GM23248 (cell line): ENCODE data around the gene RERE. TPM values are rescaled to one million over a fixed set of nuclear protein-coding genes. Genes with fewer than 3 reads are reported as not detected.

Source experiments
- DNase-seq: peaks from one replicate; pipeline ENCODE4 v3.0.0-alpha.2; 2015
- H2AFZ ChIP-seq: fragments of 200-600 bp; sonication (generic); 2 replicates; pipeline ENCODE4 v1.6.1; 2016; ENCODE audit warnings: antibody characterized with exemption
- H3F3A ChIP-seq: fragments of 200-600 bp; sonication (generic); 2 replicates; pipeline ENCODE4 v1.6.1; 2016; ENCODE audit warnings: mild to moderate bottlenecking, antibody characterized with exemption, mixed run types; ENCODE audit not compliant: insufficient read depth
- H3K27ac ChIP-seq: fragments of 200-600 bp; sonication (generic); 2 replicates; pipeline ENCODE4 v1.5.1; 2016; ENCODE audit warnings: mild to moderate bottlenecking
- H3K27me3 ChIP-seq: fragments of 200-600 bp; sonication (generic); replicated peaks from 2 replicates; pipeline ENCODE4 v1.6.1; 2016; ENCODE audit warnings: mild to moderate bottlenecking; ENCODE audit not compliant: insufficient read depth
- H3K36me3 ChIP-seq: fragments of 200-600 bp; sonication (generic); 2 replicates; pipeline ENCODE4 v1.6.1; 2016; ENCODE audit warnings: low read depth, mild to moderate bottlenecking
- H3K4me1 ChIP-seq: fragments of 200-600 bp; sonication (generic); 2 replicates; pipeline ENCODE4 v1.6.1; 2016; ENCODE audit warnings: mild to moderate bottlenecking; ENCODE audit not compliant: insufficient read depth
- H3K4me2 ChIP-seq: fragments of 200-600 bp; sonication (generic); one replicate; pipeline ENCODE4 v1.6.1; 2016; ENCODE audit warnings: mild to moderate bottlenecking; ENCODE audit not compliant: unreplicated experiment
- H3K4me3 ChIP-seq: fragments of 200-600 bp; sonication (generic); 2 replicates; pipeline ENCODE4 v1.5.1; 2016; ENCODE audit warnings: mild to moderate bottlenecking
- H3K79me2 ChIP-seq: fragments of 200-600 bp; sonication (generic); 2 replicates; pipeline ENCODE4 v1.6.1; 2016; ENCODE audit warnings: mild to moderate bottlenecking; ENCODE audit not compliant: insufficient read depth
- H3K9ac ChIP-seq: fragments of 200-600 bp; sonication (generic); 2 replicates; pipeline ENCODE4 v1.6.1; 2016; ENCODE audit warnings: mild to moderate bottlenecking
- H3K9me2 ChIP-seq: fragments of 200-600 bp; sonication (generic); 2 replicates; pipeline ENCODE4 v1.6.1; 2016; ENCODE audit warnings: mixed run types, mild to moderate bottlenecking, moderate library complexity; ENCODE audit not compliant: insufficient read depth
- H3K9me3 ChIP-seq: fragments of 200-600 bp; sonication (generic); one replicate; pipeline ENCODE4 v1.6.1; 2017; ENCODE audit warnings: low read depth
- H4K20me1 ChIP-seq: fragments of 200-600 bp; sonication (generic); 2 replicates; pipeline ENCODE4 v1.6.0; 2016; ENCODE audit not compliant: insufficient read depth
- EZH2 ChIP-seq: fragments of 200-600 bp; sonication (generic); IDR thresholded peaks from 2 replicates; pipeline ENCODE4 v1.6.1; 2018; ENCODE audit warnings: antibody characterized with exemption, mild to moderate bottlenecking; ENCODE audit not compliant: insufficient read depth, poor library complexity, severe bottlenecking
- EZH2phosphoT487 ChIP-seq: fragments of 200-600 bp; sonication (generic); IDR thresholded peaks from 2 replicates; pipeline ENCODE4 v1.6.1; 2018; ENCODE audit warnings: antibody characterized with exemption, moderate library complexity, mild to moderate bottlenecking, low read depth; ENCODE audit not compliant: insufficient read depth
- WGBS, 2 experiments: methylation state at CpG; one replicate each; pipeline ENCODE4 v1.1.6; 2015 to 2017; ENCODE audit warnings: low lambda C conversion rate in 2 of 2, low coverage in 1 of 2; ENCODE audit errors: missing lambda C conversion rate in 2 of 2; 5-methylcytosine and 5-hydroxymethylcytosine counted together
- in situ Hi-C: fragments of 300-500 bp; cut with MboI; formaldehyde crosslinking; loops from 2 replicates; pipeline ENCODE4 v1.15.0; 2020
- polyA plus RNA-seq: library from polyadenylated mRNA; unstranded; fragments of >200 nt; fragmentation: Nextera tagmentation; extraction: Ambion mirVana; gene quantifications from 2 replicates; pipeline ENCODE4 v1.2.1, GENCODE V29; 2016
- total RNA-seq: library from RNA; depleted of rRNA; stranded (reverse); fragments of >200 nt; shearing (Covaris generic); gene quantifications from 2 replicates; pipeline ENCODE4 v1.2.3, GENCODE V29; 2014

Gene RERE
- total and polyA plus RNA-seq, 2 experiments from 2014 or later: 26.0 to 26.2 TPM

DNA sequence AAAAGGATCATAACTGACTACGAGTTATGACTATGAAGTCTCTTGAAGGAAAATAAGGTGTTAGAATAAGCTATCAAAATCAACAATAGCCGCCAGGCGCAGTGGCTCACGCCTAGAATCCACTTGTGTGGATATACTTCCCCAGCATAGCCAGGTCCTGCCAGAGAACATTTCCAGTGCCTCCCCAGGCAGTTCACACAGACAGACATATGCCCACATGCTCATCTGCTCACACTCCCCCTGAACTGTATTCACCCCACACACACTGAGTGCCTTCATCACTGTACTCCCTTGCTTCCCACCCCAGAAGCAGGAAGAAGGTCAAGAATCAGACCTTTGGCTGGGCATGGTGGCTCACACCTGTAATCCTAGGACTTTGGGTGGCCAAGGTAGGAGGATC, 6.5 kb downstream of the RERE start:
- Histone ChIP-seq H3K79me2 (peaks cover 94% of the 10 kb centered on the region), H3K36me3 (no peaks in the 10 kb centered on the region), H3K9ac (no peak overlapping the region), H3K27ac (no peak overlapping the region), H3K4me3 (no peak overlapping the region), H2AFZ (no peak overlapping the region), H3K4me1 (peaks cover 37% of the 10 kb centered on the region), H3K9me2 (no peaks in the 10 kb centered on the region), H4K20me1 (no peaks in the 10 kb centered on the region), H3K4me2 (no peak overlapping the region), H3F3A (0 out of 2 replicates have a peak, but pooled peaks cover 10% of the 10 kb centered on the region), H3K27me3 (no peaks in the 10 kb centered on the region), H3K9me3 (no peaks in the 10 kb centered on the region)
- WGBS, 2 experiments: 96% methylated on average over 4 of the region's 4 CpGs
- DNase-seq: no peak
- in situ Hi-C loops: no loop called here
- TF ChIP-seq EZH2 (no peak), EZH2phosphoT487 (no peak)

DNA sequence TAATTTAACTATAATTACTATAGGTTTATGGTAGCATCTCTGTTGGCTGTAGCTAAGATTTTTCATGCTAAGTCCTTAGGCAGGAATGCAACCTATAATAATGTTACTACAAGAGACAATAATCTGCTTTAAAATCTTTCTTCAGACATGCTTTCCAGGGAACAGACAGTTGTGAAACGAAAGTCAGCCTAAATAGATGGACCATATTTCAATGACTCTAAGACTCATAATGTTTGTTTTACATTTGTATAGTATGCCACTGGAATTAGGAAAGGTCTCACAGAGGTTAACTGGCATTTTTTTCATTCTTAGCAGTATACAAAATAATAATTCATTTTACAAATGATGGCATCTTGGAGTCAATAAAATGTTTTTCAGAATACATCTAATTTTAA, 8.1 kb downstream of the RERE start:
- Histone ChIP-seq H3K9me3 (no peaks in the 10 kb centered on the region), H3K4me3 (no peak overlapping the region), H3K36me3 (no peaks in the 10 kb centered on the region), H3K9me2 (no peaks in the 10 kb centered on the region), H2AFZ (no peak overlapping the region), H3K4me1 (peaks cover 23% of the 10 kb centered on the region), H3K9ac (no peak overlapping the region), H3K4me2 (no peak overlapping the region), H3K27ac (no peak overlapping the region), H3K79me2 (peaks cover 79% of the 10 kb centered on the region), H3F3A (no peaks in the 10 kb centered on the region), H3K27me3 (no peaks in the 10 kb centered on the region), H4K20me1 (no peaks in the 10 kb centered on the region)
- DNase-seq: no peak
- in situ Hi-C loops: no loop called here
- WGBS, 2 experiments: 46 to 54% methylated on average over 1 of the region's 1 CpG
- TF ChIP-seq EZH2 (no peak), EZH2phosphoT487 (no peak)

- WGBS, 2 experiments: 89 to 92% methylated on average over 8 of the region's 8 CpGs
- Histone ChIP-seq H3K9me2 (no peaks in the 10 kb centered on the region), H3K4me2 (no peak overlapping the region), H3F3A (no peaks in the 10 kb centered on the region), H2AFZ (no peak overlapping the region), H3K9ac (no peak overlapping the region), H3K4me3 (no peak overlapping the region), H3K36me3 (no peaks in the 10 kb centered on the region), H3K27ac (no peak overlapping the region), H4K20me1 (no peaks in the 10 kb centered on the region), H3K27me3 (no peaks in the 10 kb centered on the region), H3K4me1 (peaks cover 6% of the 10 kb centered on the region; the same call in 1 of the 2 replicates), H3K9me3 (no peaks in the 10 kb centered on the region), H3K79me2 (peaks cover 56% of the 10 kb centered on the region)
- DNase-seq: no peak
- in situ Hi-C loops: no loop called here
- TF ChIP-seq EZH2phosphoT487: no peak
- no peak for TF ChIP-seq EZH2
Measured at GRCh38 chr1:8807004-8807403, 10.4 kb downstream of the RERE start.

DNA sequence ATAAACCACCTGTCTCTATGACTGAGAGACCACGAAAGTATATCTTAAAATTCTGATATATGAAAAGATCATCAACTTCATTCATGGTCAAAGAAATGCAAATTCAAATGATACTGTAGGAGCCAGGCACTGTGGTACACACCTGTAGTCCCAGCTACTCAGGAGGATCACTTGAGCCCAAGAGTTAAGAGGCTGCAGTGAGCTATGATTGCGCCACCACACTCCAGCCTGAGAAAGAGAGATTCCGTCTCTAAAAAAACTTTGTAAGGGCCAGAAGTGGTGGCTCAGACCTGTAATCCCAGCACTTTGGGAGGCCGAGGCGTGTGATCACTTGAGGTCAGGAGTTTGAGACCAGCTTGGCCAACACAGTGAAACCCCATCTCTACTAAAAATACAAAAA, 17.0 kb downstream of the RERE start:
- TF ChIP-seq EZH2phosphoT487: no peak
- no peak for TF ChIP-seq EZH2
- no peak overlapping the region for H2AFZ ChIP-seq
- DNase-seq: no peak
- in situ Hi-C loops: no loop called here
- peaks cover 9% of the 10 kb centered on the region for H3K79me2 ChIP-seq
- H3K4me1 ChIP-seq: no peaks in the 10 kb centered on the region
- no peaks in the 10 kb centered on the region for H4K20me1 ChIP-seq
- no peak overlapping the region for H3K9ac ChIP-seq
- H3F3A ChIP-seq: peaks cover 6% of the 10 kb centered on the region; the same call in 1 of the 2 replicates
- H3K9me3 ChIP-seq: no peaks in the 10 kb centered on the region
- H3K4me3 ChIP-seq: no peak overlapping the region
- H3K9me2 ChIP-seq: no peaks in the 10 kb centered on the region
- H3K4me2 ChIP-seq: no peak overlapping the region
- no peaks in the 10 kb centered on the region for H3K36me3 ChIP-seq
- 97 to 98% methylated on average over 5 of the region's 5 CpGs for WGBS, 2 experiments
- no peak overlapping the region for H3K27ac ChIP-seq
- no peaks in the 10 kb centered on the region for H3K27me3 ChIP-seq

GRCh38 chr1:8797216-8797615, 20.2 kb downstream of the RERE start:
- no peak overlapping the region for H3K4me2 ChIP-seq
- H3K9me2 ChIP-seq: no peaks in the 10 kb centered on the region
- H3K79me2 ChIP-seq: peaks cover 9% of the 10 kb centered on the region
- H3K36me3 ChIP-seq: no peaks in the 10 kb centered on the region
- no peak overlapping the region for H3K9ac ChIP-seq
- no peak overlapping the region for H3K27ac ChIP-seq
- H4K20me1 ChIP-seq: no peaks in the 10 kb centered on the region
- no peaks in the 10 kb centered on the region for H3K4me1 ChIP-seq
- in situ Hi-C loops: no loop called here
- no peaks in the 10 kb centered on the region for H3K9me3 ChIP-seq
- TF ChIP-seq EZH2 (no peak), EZH2phosphoT487 (no peak)
- peak; percentile 35 for DNase-seq
- H3F3A ChIP-seq: peaks cover 6% of the 10 kb centered on the region; the same call in 1 of the 2 replicates
- no peaks in the 10 kb centered on the region for H3K27me3 ChIP-seq
- H3K4me3 ChIP-seq: no peak overlapping the region
- WGBS, 2 experiments: 86 to 87% methylated on average over 5 of the region's 5 CpGs
- no peak overlapping the region for H2AFZ ChIP-seq
